ENCODE measurements around the gene RNASE12. TPM values are rescaled to one million over a fixed set of nuclear protein-coding genes. Genes with fewer than 3 reads are reported as not detected.

RNASE12 gene
- total and polyA plus RNA-seq, 2 donors from 2014 or later, result not detected

DNA sequence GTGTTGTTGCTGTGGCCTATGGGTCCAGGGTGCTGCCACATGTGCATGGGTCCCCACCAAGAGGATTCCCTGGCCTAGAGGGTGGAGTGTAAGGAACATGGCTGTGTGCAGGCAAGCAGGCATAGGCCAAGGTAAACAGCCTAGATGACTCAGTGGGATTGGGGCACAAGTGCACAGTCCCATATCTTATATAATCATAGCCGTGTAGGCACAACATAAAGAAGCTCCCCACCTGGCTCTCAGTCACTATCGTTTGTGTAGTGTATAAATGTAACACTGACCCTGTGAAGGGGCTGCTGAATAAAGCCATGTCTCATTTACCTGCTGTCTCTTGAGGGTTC lies 15.7 kb upstream of the RNASE12 start:
- Histone ChIP-seq H3K4me1 (ENCODE audit: control insufficient read depth in 2 of 3, insufficient read depth in 2 of 3, low read depth in 1 of 3, low read length in 3 of 3) (peaks cover 0 to 4% (median 0%) of the 10 kb centered on the region in 3 donors), H3K4me3 (ENCODE audit: low read length in 3 of 3) (no peak overlapping the region), H3K27ac (ENCODE audit: low read depth in 2 of 2, low read length in 2 of 2) (no peak overlapping the region), H3K36me3 (ENCODE audit: control insufficient read depth in 2 of 3, insufficient read depth in 3 of 3, low read length in 3 of 3) (no peaks in the 10 kb centered on the region), H3K9me3 (ENCODE audit: control insufficient read depth in 2 of 3, insufficient read depth in 1 of 3, low read length in 3 of 3) (no peaks in the 10 kb centered on the region), H3K27me3 (ENCODE audit: control insufficient read depth, insufficient read depth, low read length) (no peaks in the 10 kb centered on the region), H3K9ac (ENCODE audit: low read length in 3 of 3) (no peak overlapping the region)
- DNase-seq, result no peak
- TF ChIP-seq, protein P1, sequence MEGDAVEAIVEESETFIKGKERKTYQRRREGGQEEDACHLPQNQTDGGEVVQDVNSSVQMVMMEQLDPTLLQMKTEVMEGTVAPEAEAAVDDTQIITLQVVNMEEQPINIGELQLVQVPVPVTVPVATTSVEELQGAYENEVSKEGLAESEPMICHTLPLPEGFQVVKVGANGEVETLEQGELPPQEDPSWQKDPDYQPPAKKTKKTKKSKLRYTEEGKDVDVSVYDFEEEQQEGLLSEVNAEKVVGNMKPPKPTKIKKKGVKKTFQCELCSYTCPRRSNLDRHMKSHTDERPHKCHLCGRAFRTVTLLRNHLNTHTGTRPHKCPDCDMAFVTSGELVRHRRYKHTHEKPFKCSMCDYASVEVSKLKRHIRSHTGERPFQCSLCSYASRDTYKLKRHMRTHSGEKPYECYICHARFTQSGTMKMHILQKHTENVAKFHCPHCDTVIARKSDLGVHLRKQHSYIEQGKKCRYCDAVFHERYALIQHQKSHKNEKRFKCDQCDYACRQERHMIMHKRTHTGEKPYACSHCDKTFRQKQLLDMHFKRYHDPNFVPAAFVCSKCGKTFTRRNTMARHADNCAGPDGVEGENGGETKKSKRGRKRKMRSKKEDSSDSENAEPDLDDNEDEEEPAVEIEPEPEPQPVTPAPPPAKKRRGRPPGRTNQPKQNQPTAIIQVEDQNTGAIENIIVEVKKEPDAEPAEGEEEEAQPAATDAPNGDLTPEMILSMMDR (IDR thresholded peaks at IDR 0.05; ENCODE audit: borderline replicate concordance, extremely low read depth, insufficient read depth), result no peak
- FAIRE-seq, result no peak
- intact Hi-C loops (cut with DNase I), result loop anchor here (10.0 kb wide), 2 partner anchors 192 to 282 kb away; partner anchors contain the start of gene TEP1

DNA sequence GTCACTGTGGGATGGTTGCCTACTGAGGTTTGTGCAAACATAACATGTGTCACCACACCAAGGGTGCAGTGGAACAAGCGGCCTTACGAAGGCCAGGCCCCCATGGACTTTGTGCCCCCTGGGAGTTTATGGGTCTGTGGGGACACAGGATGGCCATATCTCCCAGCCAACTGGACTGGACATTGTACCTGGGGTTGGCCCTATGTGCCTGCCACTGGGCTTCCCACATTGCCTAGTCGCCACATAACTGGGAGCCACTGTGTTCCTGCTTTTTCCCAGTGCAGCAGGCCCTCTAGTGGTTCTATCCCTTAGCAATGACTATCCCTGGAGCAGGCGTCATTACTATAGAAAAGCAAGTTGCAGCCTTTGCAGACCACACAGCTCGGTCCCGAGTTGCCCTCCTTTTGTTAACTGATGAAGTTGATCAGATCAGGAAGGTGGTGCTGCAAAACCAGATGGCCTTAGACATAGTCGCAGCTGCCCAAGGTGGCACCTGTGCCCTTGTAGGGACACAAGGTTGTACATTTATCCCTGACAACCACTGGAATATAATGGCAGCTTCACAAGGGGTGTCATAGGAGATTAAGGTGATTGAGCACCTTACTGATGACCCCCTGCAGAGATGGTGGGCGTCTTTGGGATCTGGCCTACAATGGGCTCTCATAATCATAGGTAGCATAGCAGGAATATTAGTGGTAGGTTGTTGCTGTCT lies 15.2 kb upstream of the RNASE12 start:
- Histone ChIP-seq H3K27me3 (ENCODE audit: control insufficient read depth, insufficient read depth, low read length) (no peaks in the 10 kb centered on the region), H3K4me1 (ENCODE audit: control insufficient read depth in 2 of 3, insufficient read depth in 2 of 3, low read depth in 1 of 3, low read length in 3 of 3) (peaks cover 0 to 4% (median 0%) of the 10 kb centered on the region in 3 donors), H3K9ac (ENCODE audit: low read length in 3 of 3) (no peak overlapping the region), H3K4me3 (ENCODE audit: low read length in 3 of 3) (no peak overlapping the region), H3K27ac (ENCODE audit: low read depth in 2 of 2, low read length in 2 of 2) (no peak overlapping the region), H3K9me3 (ENCODE audit: control insufficient read depth in 2 of 3, insufficient read depth in 1 of 3, low read length in 3 of 3) (no peaks in the 10 kb centered on the region), H3K36me3 (ENCODE audit: control insufficient read depth in 2 of 3, insufficient read depth in 3 of 3, low read length in 3 of 3) (no peaks in the 10 kb centered on the region)
- TF ChIP-seq, protein P1 (IDR thresholded peaks at IDR 0.05; ENCODE audit: borderline replicate concordance, extremely low read depth, insufficient read depth), result peak; percentile 66
- DNase-seq (peak in 1 of 5 donors; percentile 40), FAIRE-seq (no peak)
- intact Hi-C loops (cut with DNase I), result loop anchor here (10.0 kb wide), 2 partner anchors 192 to 282 kb away; partner anchors contain the start of gene TEP1

DNA sequence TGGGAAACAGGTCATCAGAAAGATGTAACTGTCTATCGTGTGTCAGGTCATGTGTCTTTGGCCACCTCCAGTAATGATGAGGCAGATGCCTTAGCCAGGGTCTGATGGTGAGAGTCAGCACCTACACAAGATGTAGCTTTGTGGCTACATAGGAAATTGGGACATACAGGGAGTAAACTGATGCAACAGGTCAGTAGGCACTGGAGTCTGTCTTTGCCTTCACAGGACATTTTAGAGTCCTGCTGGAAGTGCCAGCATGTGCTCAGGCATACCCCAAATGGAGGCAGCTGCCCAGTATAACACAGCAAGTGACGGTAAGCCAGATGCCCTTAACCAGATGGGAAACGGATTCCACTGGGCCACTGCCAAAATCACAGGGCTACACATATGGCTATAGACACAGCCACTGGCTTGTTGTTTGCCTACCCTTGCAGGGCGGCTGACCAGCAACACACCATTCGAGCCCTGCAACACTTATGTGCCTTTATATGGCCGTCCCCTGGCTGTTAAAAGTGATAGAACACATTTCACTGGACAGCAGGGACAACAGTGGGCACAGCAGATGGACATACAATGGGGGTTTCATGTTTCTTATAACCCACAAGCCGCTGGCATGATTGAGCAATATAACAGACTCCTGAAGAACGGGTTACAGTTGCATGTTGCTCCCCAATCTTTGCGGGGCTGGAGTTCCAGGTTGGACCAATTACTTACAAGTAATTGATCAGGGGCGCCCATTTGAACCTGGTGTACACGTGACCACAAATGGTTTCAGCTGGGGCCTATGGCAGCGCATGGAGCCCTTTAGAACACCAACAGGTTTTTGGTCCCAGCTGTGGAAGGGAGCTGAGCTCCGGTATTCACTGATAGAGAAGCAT lies 12.9 kb upstream of the RNASE12 start:
- H3K4me1 ChIP-seq (ENCODE audit: control insufficient read depth in 2 of 3, insufficient read depth in 2 of 3, low read depth in 1 of 3, low read length in 3 of 3), result no peaks in the 10 kb centered on the region
- FAIRE-seq (no peak), DNase-seq (no peak)
- TF ChIP-seq, protein P1 (IDR thresholded peaks at IDR 0.05; ENCODE audit: borderline replicate concordance, extremely low read depth, insufficient read depth), result no peak
- H3K9ac ChIP-seq (ENCODE audit: low read length in 3 of 3), result no peak overlapping the region
- H3K27me3 ChIP-seq (ENCODE audit: control insufficient read depth, insufficient read depth, low read length), result no peaks in the 10 kb centered on the region
- intact Hi-C loops (cut with DNase I), result loop anchor here (10.0 kb wide), 2 partner anchors 189 to 279 kb away; partner anchors contain the start of gene TEP1
- H3K36me3 ChIP-seq (ENCODE audit: control insufficient read depth in 2 of 3, insufficient read depth in 3 of 3, low read length in 3 of 3), result no peaks in the 10 kb centered on the region
- no peak overlapping the region for H3K4me3 ChIP-seq (ENCODE audit: low read length in 3 of 3)
- H3K27ac ChIP-seq (ENCODE audit: low read depth in 2 of 2, low read length in 2 of 2), result no peak overlapping the region
- no peaks in the 10 kb centered on the region for H3K9me3 ChIP-seq (ENCODE audit: control insufficient read depth in 2 of 3, insufficient read depth in 1 of 3, low read length in 3 of 3)

Measured in kidney (tissue), 14 donors.